Measurements from ENCODE around the gene GFOD1.

GRCh38 chr6:13480631-13481501 is 6.5 kb downstream of the GFOD1 start:
- no peak for TF ChIP-seq CTCF (conservative IDR thresholded peaks at IDR 0.05)
- TF ChIP-seq EZH2 (IDR thresholded peaks at IDR 0.05; ENCODE audit: low read depth) = no peak
